LNCAP (cell line): ENCODE data around the gene SPARC.

ENCODE experiments used
- TF ChIP-seq, protein P1 (sequence below): fragments of 450-650 bp; IDR thresholded peaks from 2 replicates; pipeline ENCODE4 v1.5.1; 2017; ENCODE audit warnings: mild to moderate bottlenecking

The SPARC gene

DNA sequence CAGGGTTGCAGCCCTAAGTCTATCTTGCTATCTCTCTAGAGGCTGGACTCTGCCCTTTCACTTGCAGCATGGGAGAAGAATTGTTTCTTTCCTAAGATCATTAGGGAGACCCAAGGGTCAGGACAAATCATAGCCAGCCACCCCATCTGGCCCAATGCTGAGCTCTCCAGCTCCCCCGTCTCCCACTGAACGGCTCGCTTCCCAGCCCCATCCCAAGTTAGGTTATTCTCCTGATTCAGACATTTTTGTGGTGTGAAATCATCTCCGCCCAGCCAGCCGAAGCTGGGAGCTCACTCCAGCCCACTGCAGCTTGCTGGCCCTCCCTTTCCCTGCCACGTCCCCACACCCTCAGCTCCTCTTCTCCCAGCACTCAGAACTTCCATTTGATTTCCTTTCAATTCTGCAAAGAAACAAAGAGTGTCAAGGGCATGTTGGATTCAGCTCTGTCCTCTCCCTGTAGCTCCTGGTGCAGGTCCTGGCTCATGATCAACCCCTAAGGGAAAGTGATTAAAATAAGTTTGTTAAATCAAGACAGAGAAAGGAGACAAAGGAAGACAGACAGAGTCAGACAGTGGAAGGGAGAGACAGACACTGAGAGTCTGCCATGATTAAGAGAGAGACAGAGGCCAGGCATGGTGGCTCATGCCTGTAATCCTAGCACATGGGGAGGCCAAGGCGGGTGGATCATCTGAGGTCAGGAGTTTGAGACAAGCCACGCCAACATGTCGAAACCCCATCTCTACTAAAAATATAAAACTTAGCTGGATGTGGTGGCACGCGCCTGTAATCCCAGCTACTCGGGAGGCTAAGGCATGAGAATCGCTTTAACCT lies 12.6 kb upstream of the SPARC start:
- TF ChIP-seq, protein P1, sequence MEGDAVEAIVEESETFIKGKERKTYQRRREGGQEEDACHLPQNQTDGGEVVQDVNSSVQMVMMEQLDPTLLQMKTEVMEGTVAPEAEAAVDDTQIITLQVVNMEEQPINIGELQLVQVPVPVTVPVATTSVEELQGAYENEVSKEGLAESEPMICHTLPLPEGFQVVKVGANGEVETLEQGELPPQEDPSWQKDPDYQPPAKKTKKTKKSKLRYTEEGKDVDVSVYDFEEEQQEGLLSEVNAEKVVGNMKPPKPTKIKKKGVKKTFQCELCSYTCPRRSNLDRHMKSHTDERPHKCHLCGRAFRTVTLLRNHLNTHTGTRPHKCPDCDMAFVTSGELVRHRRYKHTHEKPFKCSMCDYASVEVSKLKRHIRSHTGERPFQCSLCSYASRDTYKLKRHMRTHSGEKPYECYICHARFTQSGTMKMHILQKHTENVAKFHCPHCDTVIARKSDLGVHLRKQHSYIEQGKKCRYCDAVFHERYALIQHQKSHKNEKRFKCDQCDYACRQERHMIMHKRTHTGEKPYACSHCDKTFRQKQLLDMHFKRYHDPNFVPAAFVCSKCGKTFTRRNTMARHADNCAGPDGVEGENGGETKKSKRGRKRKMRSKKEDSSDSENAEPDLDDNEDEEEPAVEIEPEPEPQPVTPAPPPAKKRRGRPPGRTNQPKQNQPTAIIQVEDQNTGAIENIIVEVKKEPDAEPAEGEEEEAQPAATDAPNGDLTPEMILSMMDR, result no peak

DNA sequence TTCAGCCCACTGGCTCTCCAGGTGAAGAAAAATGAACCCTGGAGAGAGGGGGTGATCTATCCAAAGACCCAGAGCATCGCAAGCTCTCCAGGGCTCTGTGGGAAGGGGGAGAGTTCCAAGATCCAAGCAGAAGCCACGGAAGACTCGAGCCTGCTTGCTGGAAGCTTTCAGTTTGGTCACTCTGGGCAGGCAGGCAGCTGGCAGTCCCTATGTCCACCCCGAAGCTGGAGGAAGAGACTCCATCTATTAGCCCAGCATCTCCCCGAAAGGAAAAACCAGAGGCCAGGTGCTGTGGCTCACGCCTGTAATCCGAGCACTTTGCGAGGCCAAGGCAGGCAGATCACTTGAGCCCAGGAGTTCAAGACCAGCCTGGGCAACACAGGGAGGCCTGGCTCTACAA lies 10.7 kb upstream of the SPARC start:
- TF ChIP-seq, protein P1, result no peak

DNA sequence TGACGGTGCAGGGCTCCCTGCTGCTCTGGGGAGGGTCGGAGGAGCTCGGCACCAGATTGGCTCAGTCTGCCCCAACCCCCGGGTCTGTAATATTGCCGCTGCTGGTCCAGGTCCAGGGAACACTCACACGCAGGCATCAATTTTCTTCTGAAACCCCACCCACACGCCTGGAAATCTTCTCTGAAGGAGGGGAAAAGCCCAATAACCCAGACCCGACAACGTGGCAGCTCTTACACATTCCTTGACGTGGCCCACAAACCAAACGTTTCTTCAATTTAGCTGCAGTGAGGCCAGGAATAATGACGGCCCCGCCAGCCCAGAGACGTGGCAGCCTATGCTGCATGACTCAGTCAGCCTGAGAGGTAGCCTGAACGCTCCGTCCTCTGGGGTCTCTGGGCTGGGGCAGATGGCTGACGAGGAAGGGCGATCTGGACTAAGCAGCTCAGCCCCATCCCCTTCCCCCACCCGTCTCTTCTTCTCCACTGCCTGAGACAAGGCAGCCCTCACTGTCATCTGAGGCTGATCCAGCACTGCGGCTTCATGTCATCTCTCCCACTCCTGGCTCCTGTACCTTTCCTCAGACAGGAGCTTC lies 9.9 kb upstream of the SPARC start:
- TF ChIP-seq, protein P1, result no peak

DNA sequence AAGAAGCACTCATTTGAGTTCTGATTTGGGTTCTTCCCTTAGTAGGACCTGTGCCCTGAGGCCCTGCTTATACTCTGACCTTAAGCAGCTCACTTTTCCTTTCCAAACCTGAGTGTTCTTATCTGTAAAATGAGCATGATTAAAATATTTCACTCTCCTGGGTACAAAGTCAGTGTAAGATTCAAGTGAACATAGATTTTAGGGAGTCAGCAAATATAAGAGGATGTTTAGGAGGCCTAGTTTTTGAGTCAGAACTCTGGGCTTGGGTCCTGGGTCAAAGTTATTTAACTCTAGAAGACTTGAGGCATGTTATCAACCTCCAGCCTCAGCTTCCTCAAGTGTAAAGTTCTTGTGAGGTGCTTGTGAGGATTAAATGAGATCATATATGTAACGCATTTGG lies 8.7 kb upstream of the SPARC start:
- TF ChIP-seq, protein P1, result no peak

DNA sequence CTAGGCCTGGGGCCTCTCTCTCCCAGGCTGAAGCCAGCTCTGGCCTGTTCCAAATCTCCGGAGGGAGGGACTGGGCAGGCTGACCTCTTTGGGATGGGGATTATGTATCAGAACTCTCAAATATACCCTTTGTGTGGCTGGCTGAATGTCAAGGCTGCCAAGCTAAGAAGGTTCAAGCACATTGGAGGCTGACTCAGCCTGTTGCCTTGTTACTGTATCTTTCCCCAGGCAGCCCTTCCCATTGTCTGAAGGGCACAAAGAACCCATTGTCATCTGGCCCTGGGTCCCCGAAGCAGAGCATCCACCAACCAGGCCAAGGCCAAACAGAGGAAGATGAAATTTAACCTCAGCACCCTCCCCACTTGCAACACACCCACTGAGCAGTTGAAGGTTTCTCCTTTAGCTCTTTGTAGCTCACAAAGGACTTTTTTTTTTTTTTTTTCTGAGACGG lies 7.3 kb upstream of the SPARC start:
- TF ChIP-seq, protein P1, result no peak

DNA sequence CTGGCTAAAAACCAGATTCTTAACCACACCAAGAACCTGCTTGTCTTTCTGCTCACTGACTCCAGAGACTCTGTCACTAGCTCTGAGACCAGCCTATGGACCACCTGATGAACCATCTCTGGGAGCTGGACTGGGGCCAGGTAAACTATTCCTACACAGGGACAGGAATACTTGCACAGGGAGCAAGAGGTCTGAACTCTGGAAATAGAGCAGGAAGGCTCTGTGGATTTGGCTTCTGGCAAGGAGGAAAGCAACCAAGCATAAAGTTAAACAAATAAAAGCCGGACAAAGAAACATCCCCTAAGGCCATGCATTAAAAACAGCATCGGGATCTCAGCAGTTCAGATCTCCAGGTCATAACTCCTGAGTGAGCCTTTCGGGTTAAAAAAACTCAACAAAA lies 5.6 kb upstream of the SPARC start:
- TF ChIP-seq, protein P1, result no peak

DNA sequence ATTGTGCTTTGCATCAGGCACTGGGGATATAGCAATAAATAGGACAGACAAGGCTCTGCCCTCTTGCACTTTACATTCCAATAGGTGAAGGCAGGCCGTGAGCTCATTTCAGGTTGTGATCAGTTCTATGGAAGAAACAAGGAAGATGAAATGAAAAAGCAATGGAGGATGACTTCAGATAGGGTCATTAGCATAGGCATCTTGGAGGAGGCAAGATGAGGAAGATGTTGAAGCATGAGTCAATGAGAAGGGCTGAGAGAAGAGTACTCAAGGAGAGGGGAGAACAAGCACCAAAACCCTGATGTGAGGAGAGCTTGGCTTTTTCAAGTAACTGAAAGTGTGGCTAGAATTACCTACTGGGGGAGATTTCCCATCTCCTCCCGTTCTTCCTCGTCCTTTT lies 5.0 kb upstream of the SPARC start:
- TF ChIP-seq, protein P1, result no peak
